Panc1 (cell line): ENCODE measurements around the gene PGA3. TPM values are rescaled to one million over a fixed set of nuclear protein-coding genes. Genes with fewer than 3 reads are reported as not detected.
"Not testable (repeated sequence)": the region's sequence is repeated elsewhere in the genome, so short reads cannot be mapped to it uniquely, and the experiment has no call there.

ENCODE experiments used
- ATAC-seq: fragments of 200-7000 bp; cut with Tn5 transposase; 2 replicates; pipeline ENCODE4 v1.9.1; 2020; ENCODE audit warnings: mild to moderate bottlenecking, moderate library complexity
- BruUV-seq: library from RNA; stranded (reverse); fragments of 400-500 nt; replicated peaks from 2 replicates; lab custom pipeline; 2021; lab: Mats Ljungman, UMichigan
- CTCF ChIA-PET: fragments of 300-600 bp; sonication (Branson Sonifier 250); formaldehyde crosslinking; loops from one replicate; lab custom pipeline; 2022; ENCODE audit warnings: antibody characterized with exemption; lab: Charles Lee
- POLR2A ChIA-PET: fragments of 300-600 bp; sonication (Branson Sonifier 250); formaldehyde crosslinking; loops from one replicate; lab custom pipeline; 2022; ENCODE audit warnings: antibody characterized with exemption; lab: Charles Lee
- DNase-seq: peaks from one replicate; pipeline ENCODE4 v3.0.0-alpha.2; 2010; ENCODE audit warnings: low read depth, low spot score
- H3K27ac ChIP-seq: 2 replicates; pipeline ENCODE4 v1.5.1; 2011; ENCODE audit warnings: mild to moderate bottlenecking, low read length, inconsistent platforms
- H3K27me3 ChIP-seq: fragments of 200-500 bp; sonication (Bioruptor generic); 2 replicates; pipeline ENCODE4 v1.6.0; 2014; ENCODE audit warnings: low read length, inconsistent platforms; ENCODE audit not compliant: control insufficient read depth, insufficient read depth
- H3K36me3 ChIP-seq: fragments of 200-500 bp; sonication (Bioruptor generic); 2 replicates; pipeline ENCODE4 v1.5.1; 2014; ENCODE audit warnings: inconsistent platforms, mild to moderate bottlenecking, low read length, moderate library complexity; ENCODE audit not compliant: control insufficient read depth, insufficient read depth
- H3K4me1 ChIP-seq: 2 replicates; pipeline ENCODE4 v1.5.1; 2011; ENCODE audit warnings: inconsistent platforms, mild to moderate bottlenecking, low read length, moderate library complexity; ENCODE audit not compliant: control insufficient read depth, insufficient read depth
- H3K4me3 ChIP-seq, 2 experiments: 2 replicates each; pipeline ENCODE4 v1.5.1; 2011 to 2012; ENCODE audit warnings: low read depth in 2 of 2, low read length in 2 of 2, mild to moderate bottlenecking in 2 of 2, inconsistent platforms in 1 of 2, moderate library complexity in 1 of 2
- H3K9me3 ChIP-seq: fragments of 200-500 bp; sonication (Bioruptor generic); 2 replicates; pipeline ENCODE4 v1.5.1; 2014; ENCODE audit warnings: low read depth, mild to moderate bottlenecking, inconsistent platforms, low read length, moderate library complexity; ENCODE audit not compliant: control insufficient read depth, insufficient read depth
- SIN3A ChIP-seq: IDR thresholded peaks from 2 replicates; pipeline ENCODE4 v1.6.1; 2012; ENCODE audit warnings: low read depth, mild to moderate bottlenecking, low read length, moderate library complexity, borderline replicate concordance; ENCODE audit not compliant: insufficient read depth
- TCF7L2 ChIP-seq: IDR thresholded peaks from 2 replicates; pipeline ENCODE4 v1.6.1; 2011; ENCODE audit warnings: mild to moderate bottlenecking, low read depth, low read length, inconsistent platforms
- in situ Hi-C: cut with HindIII; loops from 2 replicates; pipeline ENCODE4 v1.10.0; 2016; ENCODE audit warnings: low sequenced_read_pairs, low pct_unique_long_range_greater_than_20kb
- intact Hi-C: fragments of 100-400 bp; cut with micrococcal nuclease; formaldehyde crosslinking; loops from one replicate; pipeline ENCODE4 v1.10.0; 2022; ENCODE audit not compliant: unreplicated experiment
- total RNA-seq: library from RNA; stranded (reverse); gene quantifications from one replicate; pipeline ENCODE4 v1.2.1, GENCODE V29; 2021; ENCODE audit not compliant: unreplicated experiment

Gene PGA3
- total RNA-seq, 1 experiment from 2014 or later: not detected

DNA sequence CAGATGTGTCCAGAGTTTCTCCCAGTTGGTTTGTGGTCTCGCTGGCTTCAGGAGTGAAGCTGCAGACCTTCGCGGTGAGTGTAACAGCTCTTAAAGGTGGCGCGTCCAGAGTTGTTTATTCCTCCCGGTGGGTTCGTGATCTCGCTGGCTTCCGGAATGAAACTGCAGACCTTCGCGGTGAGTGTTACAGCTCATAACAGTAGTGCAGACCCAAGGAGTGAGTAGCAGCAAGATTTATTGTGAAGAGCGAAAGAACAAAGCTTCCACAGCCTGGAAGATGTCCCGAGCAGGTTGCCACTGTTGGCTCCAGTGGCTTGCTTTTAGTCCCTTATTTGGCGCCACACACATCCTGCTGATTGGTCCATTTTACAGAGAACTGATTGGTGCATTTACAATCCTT is 1.8 kb upstream of the PGA3 start:
- Histone ChIP-seq H3K36me3 (no peaks in the 10 kb centered on the region), H3K27me3 (peaks cover 4% of the 10 kb centered on the region; the same call in 1 of the 2 replicates), H3K9me3 (no peaks in the 10 kb centered on the region), H3K4me3 (no peak overlapping the region), H3K27ac (no peak overlapping the region), H3K4me1 (no peaks in the 10 kb centered on the region)
- in situ Hi-C loops: no loop called here
- BruUV-seq: no TSS peak
- DNase-seq: no peak
- TF ChIP-seq SIN3A (no peak), TCF7L2 (no peak)
- ATAC-seq: no peak
- CTCF ChIA-PET: no interaction called here
- intact Hi-C loops: no loop called here
- POLR2A ChIA-PET: no interaction called here

DNA sequence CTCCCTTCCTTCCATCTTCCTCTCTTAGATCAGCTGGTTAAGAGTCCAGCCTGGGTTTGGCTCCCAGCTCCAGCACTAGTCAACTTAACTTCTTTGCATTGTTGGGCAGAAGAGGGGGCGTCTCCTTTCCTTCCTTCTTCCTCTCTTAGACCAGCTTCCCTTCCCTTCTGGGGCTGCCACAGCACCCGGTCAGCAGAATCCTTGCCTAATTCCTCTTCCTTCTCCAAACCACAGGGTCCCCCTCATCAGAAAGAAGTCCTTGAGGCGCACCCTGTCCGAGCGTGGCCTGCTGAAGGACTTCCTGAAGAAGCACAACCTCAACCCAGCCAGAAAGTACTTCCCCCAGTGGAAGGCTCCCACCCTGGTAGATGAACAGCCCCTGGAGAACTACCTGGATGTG is 558 bp downstream of the PGA3 start:
- H3K9me3 ChIP-seq, H3K4me1 ChIP-seq, H3K27ac ChIP-seq, BruUV-seq, H3K4me3 ChIP-seq, intact Hi-C loops, POLR2A ChIA-PET, H3K36me3 ChIP-seq, DNase-seq, H3K27me3 ChIP-seq, CTCF ChIA-PET, ATAC-seq, in situ Hi-C loops: not testable (repeated sequence)

DNA sequence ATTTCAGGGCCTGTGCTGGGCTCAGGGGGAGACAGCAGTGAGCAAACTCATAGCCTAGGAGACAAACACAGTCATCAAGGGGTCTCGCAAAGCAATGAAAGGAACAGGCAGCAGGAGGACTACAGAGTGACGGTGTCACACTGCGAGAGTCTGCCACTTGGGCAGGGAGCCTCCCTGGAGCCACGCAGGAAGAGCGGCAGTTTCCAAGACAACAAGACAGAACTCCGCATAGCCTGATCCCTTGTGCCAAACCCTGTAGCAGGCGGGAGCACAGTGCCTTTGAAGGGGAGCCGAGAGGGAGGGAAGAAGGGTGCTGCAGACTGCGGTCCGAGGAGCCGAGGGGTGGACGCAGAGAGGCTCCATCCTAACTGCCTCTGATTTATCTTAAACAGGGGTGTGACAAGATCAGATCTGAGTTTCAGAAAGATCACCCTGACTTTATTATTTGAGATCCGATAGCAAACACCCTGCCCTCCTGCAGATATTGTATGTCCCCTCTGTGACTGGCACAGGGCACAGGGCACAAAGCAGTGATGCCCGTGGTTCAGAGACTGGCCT is 1.3 kb downstream of the PGA3 start:
- ATAC-seq, H3K9me3 ChIP-seq, DNase-seq, intact Hi-C loops, H3K4me1 ChIP-seq, H3K4me3 ChIP-seq, H3K36me3 ChIP-seq, H3K27me3 ChIP-seq, CTCF ChIA-PET, in situ Hi-C loops, POLR2A ChIA-PET, BruUV-seq, H3K27ac ChIP-seq: not testable (repeated sequence)

DNA sequence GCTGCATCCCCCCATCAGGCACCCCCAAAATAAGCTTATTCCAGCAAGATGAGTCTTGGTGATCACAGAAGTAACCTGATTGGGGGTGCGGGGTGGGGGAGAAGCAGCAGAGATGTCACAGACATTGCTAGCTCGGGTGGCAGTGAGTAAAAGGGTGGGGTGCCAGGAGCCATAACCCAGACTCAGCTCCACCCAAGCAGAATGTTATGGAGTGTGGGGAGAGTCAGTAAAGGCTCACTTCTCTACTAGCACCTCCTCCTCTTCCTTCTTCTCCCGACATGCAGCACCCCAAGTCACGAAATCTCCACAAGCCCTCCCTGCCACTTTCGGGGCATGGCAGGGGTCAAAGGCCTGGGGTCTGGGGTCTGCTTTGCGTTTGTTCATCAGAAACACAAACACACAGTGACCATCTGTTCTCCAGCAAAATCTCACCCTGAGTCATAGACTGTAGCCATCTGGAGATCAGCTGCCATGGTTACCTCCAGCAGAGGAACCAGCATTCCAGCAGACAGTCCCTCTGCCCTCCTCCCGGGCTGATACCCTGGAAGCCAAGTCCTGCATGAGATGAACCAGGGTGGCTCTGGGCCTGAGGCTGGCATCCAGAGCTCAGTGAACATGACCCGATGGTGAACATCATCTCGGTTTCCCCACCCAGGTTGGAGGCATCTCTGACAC is 4.5 kb downstream of the PGA3 start:
- H3K36me3 ChIP-seq, CTCF ChIA-PET, intact Hi-C loops, DNase-seq, H3K4me3 ChIP-seq, H3K4me1 ChIP-seq, H3K9me3 ChIP-seq, BruUV-seq, ATAC-seq, H3K27ac ChIP-seq, POLR2A ChIA-PET, H3K27me3 ChIP-seq, in situ Hi-C loops: not testable (repeated sequence)

DNA sequence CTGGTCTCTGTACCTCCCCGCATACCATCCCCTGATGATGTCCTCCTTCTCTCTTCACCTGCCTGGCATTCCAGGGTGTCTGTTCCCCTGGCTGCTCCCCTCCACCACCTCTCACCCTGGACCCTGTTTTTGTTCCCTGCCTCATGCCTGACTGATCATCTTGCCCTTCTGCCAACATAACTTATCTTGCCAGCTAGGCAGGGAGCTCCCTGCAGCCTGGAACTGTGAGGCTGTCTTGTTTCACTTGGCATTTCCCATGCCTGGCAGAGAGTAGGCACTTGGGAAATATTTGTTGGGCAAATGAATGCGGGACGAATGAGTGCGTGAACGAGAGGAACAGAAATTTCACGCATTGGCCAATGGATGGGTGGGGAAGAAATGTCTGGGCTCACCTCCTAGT is 7.3 kb downstream of the PGA3 start:
- BruUV-seq, CTCF ChIA-PET, intact Hi-C loops: not testable (repeated sequence)

DNA sequence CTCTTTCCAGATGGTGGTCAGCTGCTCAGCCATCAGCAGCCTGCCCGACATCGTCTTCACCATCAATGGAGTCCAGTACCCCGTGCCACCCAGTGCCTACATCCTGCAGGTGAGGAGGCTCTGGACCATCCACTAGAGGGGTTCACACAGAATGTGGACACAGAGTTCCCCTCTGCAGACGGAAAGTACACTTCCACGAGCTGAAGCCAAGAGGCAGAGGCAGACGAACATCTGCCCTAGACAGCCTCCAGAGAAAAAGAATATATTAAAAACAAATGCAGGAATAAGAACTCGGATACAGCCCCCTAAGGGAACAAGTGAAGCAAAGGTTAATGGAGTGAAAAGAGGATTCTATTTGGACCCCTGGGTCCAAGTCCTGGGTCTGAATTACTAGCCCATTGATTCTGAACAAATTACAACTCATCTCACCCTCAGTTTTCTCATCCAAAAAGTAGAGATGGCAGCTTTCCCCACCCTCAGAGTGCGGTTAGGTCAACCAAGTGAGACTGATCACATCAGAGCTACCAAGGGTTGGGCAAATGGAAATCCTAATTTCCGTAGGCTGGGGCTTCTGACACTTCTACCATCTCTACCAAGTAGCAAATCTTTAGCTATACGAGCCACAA is 8.1 kb downstream of the PGA3 start:
- DNase-seq, ATAC-seq, BruUV-seq, CTCF ChIA-PET, H3K27me3 ChIP-seq, in situ Hi-C loops, intact Hi-C loops, POLR2A ChIA-PET, H3K4me1 ChIP-seq, H3K4me3 ChIP-seq, H3K9me3 ChIP-seq, H3K36me3 ChIP-seq, H3K27ac ChIP-seq: not testable (repeated sequence)

More for the DNA sequence above, 7.3 kb downstream of the PGA3 start:
- H3K9me3 ChIP-seq, H3K36me3 ChIP-seq, in situ Hi-C loops, DNase-seq, POLR2A ChIA-PET, H3K27ac ChIP-seq, H3K27me3 ChIP-seq, H3K4me3 ChIP-seq, H3K4me1 ChIP-seq, ATAC-seq: not testable (repeated sequence)

DNA sequence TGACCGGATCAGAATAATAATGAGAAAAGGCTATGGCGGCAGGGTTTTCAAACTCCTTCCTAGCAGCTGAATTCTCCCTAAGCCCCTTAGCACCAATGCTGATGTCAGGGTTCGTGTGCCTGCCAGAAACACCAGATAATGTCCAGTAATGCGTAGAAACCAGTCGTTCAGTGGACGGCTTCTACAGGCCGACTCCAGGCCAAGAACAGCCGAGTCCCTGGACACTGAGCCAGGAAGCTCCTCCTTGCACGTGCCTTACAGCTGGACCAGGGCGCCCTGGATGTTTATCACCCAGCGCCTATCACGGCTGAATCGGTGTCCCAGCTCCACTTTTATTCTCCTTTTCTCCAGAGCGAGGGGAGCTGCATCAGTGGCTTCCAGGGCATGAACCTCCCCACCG is 8.9 kb downstream of the PGA3 start:
- ATAC-seq, CTCF ChIA-PET, intact Hi-C loops: not testable (repeated sequence)

More for the DNA sequence above, 8.9 kb downstream of the PGA3 start:
- in situ Hi-C loops, H3K27me3 ChIP-seq, H3K4me3 ChIP-seq, H3K27ac ChIP-seq, BruUV-seq, POLR2A ChIA-PET, H3K9me3 ChIP-seq, DNase-seq, H3K36me3 ChIP-seq, H3K4me1 ChIP-seq: not testable (repeated sequence)
